NCI-H1930 (cell line): ENCODE data around the gene CSH2.
"Not testable (repeated sequence)": the region's sequence is repeated elsewhere in the genome, so short reads cannot be mapped to it uniquely, and the experiment has no call there.

Source experiments
- DNase-seq, 2 experiments: peaks; one replicate each; lab custom pipeline; 2025; lab: John Stamatoyannopoulos, UW

CSH2 gene

GRCh38 chr17:63855185-63855584 lies 18.3 kb downstream of the CSH2 start:
- DNase-seq = no peak

- DNase-seq = no peak
Observed at GRCh38 chr17:63854709-63855108, 18.8 kb downstream of the CSH2 start.

- DNase-seq = no peak
Observed at GRCh38 chr17:63853260-63853659, 20.2 kb downstream of the CSH2 start.

- no peak for DNase-seq
Observed at GRCh38 chr17:63850401-63850800, 23.1 kb downstream of the CSH2 start.

GRCh38 chr17:63848834-63849689 lies 24.4 kb downstream of the CSH2 start:
- DNase-seq = peak; percentile 91 to 94

- DNase-seq = no peak
Observed at GRCh38 chr17:63847525-63848249, 25.8 kb downstream of the CSH2 start.

GRCh38 chr17:63845509-63845908 lies 28.0 kb downstream of the CSH2 start:
- DNase-seq = no peak

GRCh38 chr17:63843910-63844677 lies 29.4 kb downstream of the CSH2 start:
- DNase-seq = no peak

- DNase-seq = not testable (repeated sequence)
Observed at GRCh38 chr17:63843387-63843888, 30.0 kb downstream of the CSH2 start.

- DNase-seq = peak; percentile 99
Observed at GRCh38 chr17:63842540-63843386, 30.7 kb downstream of the CSH2 start, which contains the start of gene SMARCD2. Gene SMARCD2, minus strand, starts transcription at chr17:63842685. Its CDS starts 11 bp downstream, at chr17:63842674.

GRCh38 chr17:63842173-63842539 lies 31.3 kb downstream of the CSH2 start:
- no peak for DNase-seq

- no peak for DNase-seq
Observed at GRCh38 chr17:63841350-63842172, 31.9 kb downstream of the CSH2 start.

GRCh38 chr17:63840591-63841349 lies 32.7 kb downstream of the CSH2 start:
- no peak for DNase-seq

- DNase-seq = no peak
Observed at GRCh38 chr17:63838631-63839171, 34.8 kb downstream of the CSH2 start.

- DNase-seq = no peak
Observed at GRCh38 chr17:63837962-63838600, 35.4 kb downstream of the CSH2 start.

- DNase-seq = no peak
Observed at GRCh38 chr17:63837480-63837879, 36.0 kb downstream of the CSH2 start.

GRCh38 chr17:63836811-63837210 lies 36.7 kb downstream of the CSH2 start:
- DNase-seq = no peak

GRCh38 chr17:63835167-63835720 lies 38.2 kb downstream of the CSH2 start:
- no peak for DNase-seq
